Stimulated activated CD8-positive, alpha-beta memory T cell treated with anti-CD3 and anti-CD28 coated beads, Interleukin-15, amount 100 ng/mL, for 48 hours (primary cell): Measurements from ENCODE around the gene PCGF5.
"Not testable (repeated sequence)": the region's sequence is repeated elsewhere in the genome, so short reads cannot be mapped to it uniquely, and the experiment has no call there.

Source experiments
- DNase-seq, 2 donors: peaks; one replicate each; pipeline ENCODE4 v3.0.0-alpha.2; 2020; ENCODE audit warnings: low read depth in 2 of 2

Gene PCGF5

DNA sequence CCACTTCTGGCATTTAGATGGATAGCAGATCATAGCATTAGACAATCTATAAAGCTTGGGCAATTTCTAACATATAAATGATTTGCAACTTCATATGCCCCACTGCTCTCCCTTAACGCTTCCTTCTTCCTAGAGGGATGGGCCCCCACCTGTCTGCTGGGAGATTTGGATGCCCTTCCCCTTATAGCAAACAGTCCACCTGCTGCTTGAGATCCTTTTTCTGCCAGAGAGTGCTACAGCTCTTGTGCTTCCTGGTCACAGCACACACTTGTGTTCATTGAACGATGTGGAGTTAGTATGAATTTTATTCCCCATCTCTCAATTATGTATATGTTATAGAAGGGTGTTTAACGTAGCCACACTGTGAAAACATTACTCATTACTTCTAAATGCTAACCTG lies 10.4 kb upstream of the PCGF5 start:
- DNase-seq = no peak

- DNase-seq = no peak
Observed at GRCh38 chr10:91210435-91210834, 10.0 kb upstream of the PCGF5 start.

- DNase-seq = no peak
Observed at GRCh38 chr10:91211675-91212074, 8.8 kb upstream of the PCGF5 start.

GRCh38 chr10:91214911-91215310 lies 5.6 kb upstream of the PCGF5 start:
- DNase-seq = no peak

DNA sequence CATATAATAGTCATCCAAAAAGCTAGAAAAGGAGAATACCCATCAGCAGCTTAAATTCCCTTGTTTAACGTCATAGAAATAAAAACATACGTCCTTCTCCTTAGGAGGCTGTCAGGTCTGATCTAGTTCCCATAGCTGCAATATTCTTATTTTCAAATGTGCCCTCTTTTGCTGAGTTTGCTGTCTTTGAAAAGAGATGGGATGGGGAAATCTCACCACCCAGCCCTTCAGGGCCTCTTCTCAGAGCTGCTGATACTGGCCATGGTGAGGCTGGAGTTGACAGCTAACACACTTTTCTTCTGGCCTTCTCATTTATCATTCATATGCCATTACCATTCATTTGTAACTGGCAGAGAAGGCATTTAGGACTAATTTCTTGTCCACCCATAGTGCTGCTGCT lies 5.1 kb upstream of the PCGF5 start:
- no peak for DNase-seq

DNA sequence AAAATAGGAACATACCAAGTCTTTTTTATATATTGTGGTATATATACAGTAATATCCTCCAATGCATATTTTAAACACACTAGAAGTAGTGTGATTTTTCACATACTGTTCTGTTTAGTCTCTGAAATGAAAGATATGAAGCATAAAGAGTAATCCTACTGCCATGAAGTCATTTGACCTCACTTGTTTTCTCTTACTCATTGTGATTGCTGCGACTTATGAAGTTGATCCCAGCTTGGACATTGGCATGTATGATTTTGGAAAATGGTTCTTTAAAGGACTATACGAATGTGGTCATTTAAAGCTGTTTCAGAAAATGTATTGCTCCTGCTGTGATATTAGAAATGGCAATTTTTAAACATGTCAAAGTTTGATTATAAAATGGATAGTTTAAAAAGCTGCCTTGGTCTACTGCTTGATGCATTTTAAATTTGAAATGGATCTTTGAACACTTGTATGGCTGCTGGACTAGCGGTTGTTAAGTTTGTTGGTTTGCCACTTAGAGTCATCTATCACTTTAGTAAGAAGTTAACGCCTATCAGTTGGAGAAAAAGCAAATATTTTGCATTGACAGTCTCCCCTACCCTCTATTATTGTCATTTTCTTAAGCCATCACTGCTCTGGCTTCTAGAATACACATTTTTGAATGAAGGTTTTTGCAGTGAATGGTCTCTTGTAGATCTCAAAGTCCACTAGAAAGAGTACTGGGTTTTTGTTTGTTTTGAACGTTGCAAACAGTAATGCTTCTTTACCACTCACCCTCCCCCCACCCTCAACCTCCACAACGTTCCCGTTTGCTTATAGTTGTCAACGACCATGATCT lies 881 bp upstream of the PCGF5 start:
- DNase-seq = no peak

DNA sequence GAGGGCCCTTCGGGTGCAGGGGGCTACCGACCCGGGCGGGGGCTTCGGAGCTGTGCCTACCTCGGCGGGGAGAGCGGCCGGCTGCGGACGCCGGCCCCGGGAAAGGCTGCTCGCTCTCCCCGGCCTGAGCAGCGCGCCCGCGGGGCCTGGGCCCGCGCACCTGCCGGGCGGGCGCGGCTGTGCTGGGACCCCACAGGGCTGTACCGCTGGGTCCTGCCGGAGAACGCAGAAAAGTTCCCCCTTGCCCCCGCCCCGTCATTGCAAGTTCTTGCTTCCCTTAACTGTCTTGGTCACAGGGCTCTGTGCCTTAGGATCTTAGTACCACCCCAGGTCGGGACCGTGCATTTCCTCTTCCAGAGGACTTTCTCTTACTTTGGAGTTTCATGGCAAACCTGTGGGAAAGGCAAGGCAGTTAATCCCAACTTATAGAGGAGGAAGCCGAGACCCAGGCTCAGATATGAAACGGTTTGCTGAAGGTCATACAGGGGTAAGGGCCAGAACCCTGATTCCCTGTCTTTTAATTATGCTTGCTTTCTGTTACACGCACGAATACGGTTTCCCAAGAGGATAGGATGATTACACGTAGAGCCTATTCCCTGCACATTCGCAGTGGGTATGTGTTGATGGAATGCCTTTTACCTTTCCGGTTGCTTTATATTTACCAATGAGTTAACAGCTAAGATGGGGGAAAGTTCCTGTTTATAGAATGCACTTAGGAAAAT lies 652 bp downstream of the PCGF5 start:
- DNase-seq = peak in 1 of 2 donors; percentile 19

- DNase-seq = no peak
Observed at GRCh38 chr10:91226093-91226492, 5.6 kb downstream of the PCGF5 start.

- DNase-seq = no peak
Observed at GRCh38 chr10:91227576-91227975, 7.1 kb downstream of the PCGF5 start.

DNA sequence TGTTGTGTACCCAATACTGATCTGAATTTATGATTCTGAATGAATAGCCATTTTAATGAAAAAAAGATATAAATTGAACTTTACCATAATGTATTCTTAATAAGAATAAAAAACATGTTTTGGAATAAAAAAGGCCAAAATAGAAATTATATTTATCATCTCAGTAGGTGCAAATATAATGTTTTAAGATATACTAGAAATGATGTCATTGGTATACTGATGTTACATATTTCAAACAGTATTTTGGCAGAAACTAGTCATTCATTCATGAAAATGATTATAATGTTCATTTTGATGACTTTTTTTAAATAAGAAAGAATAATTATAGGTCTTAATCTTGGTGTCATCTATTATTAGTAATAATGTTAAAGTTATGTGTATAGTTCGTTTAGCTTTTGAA lies 9.2 kb downstream of the PCGF5 start:
- no peak for DNase-seq

DNA sequence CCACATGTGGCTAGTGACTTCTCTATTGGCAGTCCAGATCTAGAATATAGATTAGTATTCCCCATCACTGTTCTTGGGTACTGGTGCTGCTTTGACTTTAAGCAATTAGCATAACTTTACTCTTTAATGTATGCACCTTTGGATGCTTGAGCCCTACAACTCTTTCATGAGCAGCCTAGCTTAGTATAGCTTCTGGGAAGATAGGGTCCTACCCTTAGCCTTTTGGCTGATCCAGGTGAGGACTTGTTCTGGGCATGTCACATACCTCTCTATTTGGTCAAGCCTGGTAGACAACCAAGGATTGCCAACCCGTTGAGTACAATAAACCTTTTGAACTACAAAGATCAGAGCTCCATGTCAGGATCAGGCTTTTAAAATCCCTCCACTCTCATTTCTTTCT lies 17.7 kb downstream of the PCGF5 start:
- DNase-seq = no peak

DNA sequence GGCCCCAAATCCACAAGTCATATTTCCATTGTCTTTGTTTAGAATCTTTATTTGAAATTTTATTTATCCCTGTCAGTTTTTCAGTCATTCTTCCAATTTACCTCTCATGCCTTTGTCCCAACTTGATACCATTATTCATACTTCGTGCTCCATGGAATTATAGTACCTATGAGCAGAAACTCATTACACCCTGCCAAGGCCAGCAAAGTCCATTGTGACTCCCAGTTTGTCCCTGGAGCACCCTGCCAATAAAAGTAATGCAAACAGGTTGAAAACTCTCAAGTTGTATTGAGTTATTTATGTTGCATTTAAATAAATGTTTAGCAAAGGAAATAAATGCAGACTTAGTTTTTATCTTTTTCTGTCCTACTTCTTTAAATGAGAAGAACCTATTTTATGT lies 19.3 kb downstream of the PCGF5 start:
- no peak for DNase-seq

DNA sequence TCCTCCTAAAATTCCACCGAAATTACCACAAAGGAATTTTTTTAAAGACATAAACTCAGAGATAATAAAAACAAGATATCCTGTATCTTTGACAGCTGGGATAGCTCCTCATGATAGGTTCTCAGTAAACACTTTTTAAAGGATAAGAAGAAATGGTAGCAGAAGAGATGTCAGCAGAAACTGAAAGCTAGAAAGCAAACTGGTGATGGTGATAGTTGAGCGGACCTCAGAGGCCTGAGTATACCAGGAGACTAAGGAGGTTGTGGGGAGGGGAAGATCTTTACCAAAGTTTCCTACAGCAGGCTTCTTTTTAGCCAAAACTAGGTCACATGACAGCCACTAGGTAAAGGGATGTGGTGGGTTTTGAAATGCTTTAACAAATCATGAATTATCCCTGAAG lies 22.5 kb downstream of the PCGF5 start:
- no peak for DNase-seq

GRCh38 chr10:91247360-91248111 lies 27.1 kb downstream of the PCGF5 start:
- no peak for DNase-seq

- DNase-seq = no peak
Observed at GRCh38 chr10:91249700-91250099, 29.2 kb downstream of the PCGF5 start.

DNA sequence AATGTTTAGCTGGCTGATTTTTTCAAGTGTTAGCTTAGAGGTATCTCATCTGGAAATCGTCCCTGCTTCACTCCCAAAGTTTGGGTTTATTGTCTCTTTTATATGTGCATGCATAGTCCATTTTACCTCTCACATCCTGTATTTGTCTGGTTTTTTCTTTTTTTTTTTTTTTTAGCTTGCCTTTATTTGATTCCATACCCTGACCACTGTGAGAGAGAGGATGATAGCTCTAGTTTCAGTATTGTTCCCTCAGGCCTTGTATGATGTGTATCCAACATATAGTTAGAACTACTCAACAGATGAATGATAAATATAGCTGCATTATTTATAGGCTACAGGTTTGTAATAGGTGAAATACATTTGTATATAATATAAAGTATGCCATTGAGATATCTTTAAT lies 29.9 kb downstream of the PCGF5 start:
- no peak for DNase-seq

DNA sequence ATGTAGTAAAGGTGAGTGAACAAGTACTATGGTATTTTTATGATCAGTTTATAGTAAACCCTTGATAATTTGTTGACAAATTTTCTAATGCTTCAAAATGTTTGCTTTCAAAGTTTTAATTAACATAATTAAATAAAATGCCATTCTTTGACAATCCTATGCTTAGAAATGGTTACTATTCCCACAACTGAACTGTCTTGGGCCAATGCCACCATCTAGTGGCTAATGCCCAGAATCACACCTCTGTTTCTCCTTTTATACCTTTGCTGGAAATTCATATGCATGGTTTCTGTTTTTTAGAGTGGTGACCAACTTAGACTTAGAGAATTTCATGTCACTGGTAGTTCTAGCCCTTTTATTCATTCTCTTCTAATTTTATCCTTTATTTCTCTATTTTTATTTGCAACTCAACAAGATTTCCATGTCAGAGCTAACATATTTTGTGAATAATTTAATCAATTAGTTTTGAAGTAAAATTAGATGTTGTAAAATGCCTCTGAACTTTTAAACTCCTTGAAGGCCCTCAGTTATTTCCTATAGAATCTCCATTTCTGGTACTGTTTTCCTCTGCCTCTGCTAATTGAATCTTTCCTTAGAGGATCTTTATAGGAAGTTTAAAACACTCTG lies 31.1 kb downstream of the PCGF5 start:
- peak; percentile 5 to 10 for DNase-seq

- DNase-seq = no peak
Observed at GRCh38 chr10:91253300-91253699, 32.8 kb downstream of the PCGF5 start.

DNA sequence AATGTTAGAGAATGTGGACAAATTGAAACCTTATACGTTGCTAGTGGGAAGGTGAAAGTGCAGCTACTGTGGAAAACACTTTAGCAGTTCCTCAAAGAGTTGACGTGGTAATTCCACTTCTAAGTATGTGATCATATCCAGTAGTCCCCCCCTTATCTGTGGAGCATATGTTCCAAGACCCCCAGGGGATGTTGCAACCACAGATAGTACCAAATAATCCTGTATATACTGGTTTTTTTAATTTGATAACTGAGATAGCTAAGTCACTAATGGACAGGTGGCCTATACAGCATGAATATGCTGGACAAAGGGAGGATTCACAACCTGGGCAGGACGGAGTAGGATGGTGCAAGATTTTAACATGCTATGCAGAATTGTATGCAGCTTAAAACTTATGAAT lies 36.8 kb downstream of the PCGF5 start:
- no peak for DNase-seq

- DNase-seq = not testable (repeated sequence)
Observed at GRCh38 chr10:91260417-91260816, 40.0 kb downstream of the PCGF5 start.

DNA sequence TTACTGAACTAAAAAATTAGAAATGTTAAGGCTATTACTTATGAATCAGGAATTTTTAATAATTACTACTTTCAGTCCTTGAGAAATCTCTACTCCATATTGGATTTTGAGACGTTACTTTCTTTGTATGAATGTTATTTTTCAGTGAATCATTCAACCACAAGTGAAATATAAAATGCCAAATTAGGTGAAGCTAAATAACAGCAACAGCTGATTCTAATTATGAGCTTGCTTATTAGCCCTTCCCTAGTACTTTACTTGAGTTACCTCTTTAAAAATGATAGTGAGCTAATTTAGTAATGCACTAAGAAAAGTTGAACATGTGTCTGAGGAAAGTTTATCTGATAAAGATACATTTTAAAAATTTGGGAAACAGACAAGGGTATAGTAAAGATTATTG lies 51.4 kb downstream of the PCGF5 start:
- DNase-seq = no peak

DNA sequence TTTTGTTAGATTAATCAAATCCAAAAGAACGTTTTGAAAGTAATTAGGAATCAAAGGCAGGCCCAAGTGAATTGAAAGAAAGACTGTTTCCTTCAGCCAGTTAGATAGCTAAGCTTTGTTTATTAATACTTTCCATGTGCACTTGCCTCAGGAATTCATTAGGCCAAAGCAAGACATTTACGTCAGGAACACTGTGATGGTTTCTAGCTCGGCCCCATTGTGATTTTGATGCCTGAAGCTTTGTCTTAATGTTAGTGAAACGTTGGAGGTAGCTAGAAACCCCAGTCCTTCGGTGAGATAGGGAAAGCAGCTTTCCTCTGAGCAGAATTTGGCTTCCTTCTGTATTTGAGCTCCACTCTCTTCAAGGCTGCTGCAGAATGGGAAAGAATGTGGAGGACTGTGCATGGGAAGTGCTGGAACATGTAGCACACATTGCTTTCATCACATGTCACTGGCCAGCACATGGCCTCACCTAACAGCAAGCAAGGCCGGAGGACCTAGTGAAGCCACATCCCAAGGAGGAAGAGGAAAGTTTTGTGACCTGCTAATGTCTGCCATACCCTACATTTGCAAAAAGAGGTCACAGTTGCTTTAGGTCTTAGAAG lies 64.1 kb downstream of the PCGF5 start:
- no peak for DNase-seq
